Sigmoid colon (tissue), 4 donors: Measurements from ENCODE around the gene NR1H2.
"Not testable (repeated sequence)": the region's sequence is repeated elsewhere in the genome, so short reads cannot be mapped to it uniquely, and the experiment has no call there.

ENCODE experiments used
- EP300 ChIP-seq, 4 donors: sonication (generic); formaldehyde crosslinking; IDR thresholded peaks; one replicate each; pipeline ENCODE4 v1.6.1; 2017; ENCODE audit warnings: antibody characterized with exemption in 4 of 4
- POLR2A ChIP-seq, 2 donors: fragments of 450-650 bp; IDR thresholded peaks; one replicate each; pipeline ENCODE4 v1.6.1; 2016; ENCODE audit warnings: antibody characterized with exemption in 2 of 2, mild to moderate bottlenecking in 2 of 2, moderate library complexity in 2 of 2
- POLR2AphosphoS5 ChIP-seq, 4 donors: sonication (generic); formaldehyde crosslinking; IDR thresholded peaks; one replicate each; pipeline ENCODE4 v1.6.1; 2017; ENCODE audit warnings: antibody characterized with exemption in 4 of 4
- TF ChIP-seq, protein P1 (sequence below), 4 experiments: fragments of 450-650 bp in 3 of 4; fragments of 200-600 bp in 1 of 4; IDR thresholded peaks; one replicate each; pipeline ENCODE4 v1.5.1; 2016 to 2019; ENCODE audit warnings: antibody characterized with exemption in 4 of 4, mild to moderate bottlenecking in 3 of 4, moderate library complexity in 2 of 4

DNA sequence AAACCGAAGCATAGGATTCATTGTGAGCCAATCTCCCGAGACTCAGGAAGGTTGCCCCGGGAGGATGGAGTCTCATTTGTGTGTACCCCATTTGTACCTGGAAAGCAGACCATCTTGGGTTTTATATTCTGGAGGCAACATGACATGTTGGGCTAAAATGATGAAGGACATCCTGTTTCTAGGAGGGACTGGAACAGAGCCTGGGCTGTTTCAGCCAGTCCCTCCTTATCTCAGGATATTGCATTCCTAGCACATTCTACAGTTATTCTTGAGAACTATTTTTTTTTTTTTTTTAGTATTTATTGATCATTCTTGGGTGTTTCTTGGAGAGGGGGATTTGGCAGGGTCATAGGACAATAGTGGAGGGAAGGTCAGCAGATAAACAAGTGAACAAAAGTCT, 14.0 kb downstream of the NR1H2 start:
- TF ChIP-seq, protein P1, sequence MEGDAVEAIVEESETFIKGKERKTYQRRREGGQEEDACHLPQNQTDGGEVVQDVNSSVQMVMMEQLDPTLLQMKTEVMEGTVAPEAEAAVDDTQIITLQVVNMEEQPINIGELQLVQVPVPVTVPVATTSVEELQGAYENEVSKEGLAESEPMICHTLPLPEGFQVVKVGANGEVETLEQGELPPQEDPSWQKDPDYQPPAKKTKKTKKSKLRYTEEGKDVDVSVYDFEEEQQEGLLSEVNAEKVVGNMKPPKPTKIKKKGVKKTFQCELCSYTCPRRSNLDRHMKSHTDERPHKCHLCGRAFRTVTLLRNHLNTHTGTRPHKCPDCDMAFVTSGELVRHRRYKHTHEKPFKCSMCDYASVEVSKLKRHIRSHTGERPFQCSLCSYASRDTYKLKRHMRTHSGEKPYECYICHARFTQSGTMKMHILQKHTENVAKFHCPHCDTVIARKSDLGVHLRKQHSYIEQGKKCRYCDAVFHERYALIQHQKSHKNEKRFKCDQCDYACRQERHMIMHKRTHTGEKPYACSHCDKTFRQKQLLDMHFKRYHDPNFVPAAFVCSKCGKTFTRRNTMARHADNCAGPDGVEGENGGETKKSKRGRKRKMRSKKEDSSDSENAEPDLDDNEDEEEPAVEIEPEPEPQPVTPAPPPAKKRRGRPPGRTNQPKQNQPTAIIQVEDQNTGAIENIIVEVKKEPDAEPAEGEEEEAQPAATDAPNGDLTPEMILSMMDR (IDR thresholded peaks at IDR 0.05) = not testable (repeated sequence)
- TF ChIP-seq POLR2AphosphoS5, POLR2A, EP300 (IDR thresholded peaks at IDR 0.05): not testable (repeated sequence)
